ENCODE data around the gene ZNF205. TPM values are rescaled to one million over a fixed set of nuclear protein-coding genes. Genes with fewer than 3 reads are reported as not detected.

ZNF205 gene
- total RNA-seq, 1 donor = 17.7 TPM

DNA sequence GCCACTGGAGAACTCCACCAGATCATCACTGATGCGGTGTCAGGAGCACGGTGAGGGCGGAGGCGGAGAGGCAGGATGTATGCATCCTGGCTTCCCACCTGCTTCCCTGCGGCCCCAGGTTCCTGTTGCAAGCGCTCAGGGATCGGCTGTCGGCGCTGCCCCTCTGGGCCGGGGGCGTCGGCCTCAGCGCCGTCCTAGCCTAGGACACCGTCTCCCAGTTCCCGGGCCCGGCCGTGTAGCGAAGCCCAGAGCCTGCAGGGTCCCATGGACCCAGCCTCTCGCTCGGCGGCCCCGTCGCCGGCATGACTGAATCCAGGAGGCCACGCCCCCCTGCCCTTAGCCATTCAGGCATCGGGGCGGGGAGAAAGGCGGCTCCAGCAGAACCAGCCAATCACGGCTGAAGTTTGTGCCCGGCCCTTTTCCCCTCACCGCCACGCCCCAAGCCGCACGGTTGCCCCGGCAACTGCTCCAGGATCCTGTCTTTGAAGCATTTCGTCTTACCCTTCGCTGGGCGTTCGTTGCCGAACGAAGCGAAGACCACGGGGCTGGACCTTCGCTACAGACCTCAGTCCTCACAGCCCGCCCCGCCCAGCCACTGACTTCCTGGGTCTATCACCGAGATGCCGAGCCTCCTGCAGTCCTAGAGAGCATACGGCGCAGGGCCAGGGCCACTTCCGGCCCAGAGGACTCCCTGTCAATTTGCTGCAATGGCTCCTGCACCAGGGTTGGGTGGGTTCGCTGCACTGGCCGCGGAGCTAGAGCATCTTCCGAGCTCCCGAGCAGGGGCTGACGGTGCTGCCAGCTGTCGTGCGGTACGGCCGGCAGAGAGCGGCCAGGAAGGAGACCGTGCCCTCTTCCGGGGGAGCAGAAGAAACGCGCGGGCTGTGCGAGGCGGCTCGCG lies 11.8 kb downstream of the ZNF205 start:
- Histone ChIP-seq H2AFZ (ENCODE audit: low read length) (peak overlapping the region; percentile 96), H3K9me3 (ENCODE audit: low read depth, low read length) (no peaks in the 10 kb centered on the region), H3K79me2 (ENCODE audit: insufficient read depth, low read length) (no peaks in the 10 kb centered on the region), H3K4me1 (ENCODE audit: insufficient read depth, low read length) (peaks cover 9% of the 10 kb centered on the region), H3K4me3 (ENCODE audit: insufficient read depth, low read length) (peak overlapping the region; percentile 93), H3K27ac (ENCODE audit: low read depth, low read length) (peak overlapping the region; percentile 48), H3K4me2 (ENCODE audit: insufficient read depth, low read length) (peak overlapping the region; percentile 95), H4K20me1 (ENCODE audit: insufficient read depth, low read length) (no peaks in the 10 kb centered on the region), H3K36me3 (ENCODE audit: insufficient read depth, low read length) (peaks cover 22% of the 10 kb centered on the region), H3K27me3 (ENCODE audit: insufficient read depth, low read length) (no peaks in the 10 kb centered on the region)
- TF ChIP-seq, protein P1, sequence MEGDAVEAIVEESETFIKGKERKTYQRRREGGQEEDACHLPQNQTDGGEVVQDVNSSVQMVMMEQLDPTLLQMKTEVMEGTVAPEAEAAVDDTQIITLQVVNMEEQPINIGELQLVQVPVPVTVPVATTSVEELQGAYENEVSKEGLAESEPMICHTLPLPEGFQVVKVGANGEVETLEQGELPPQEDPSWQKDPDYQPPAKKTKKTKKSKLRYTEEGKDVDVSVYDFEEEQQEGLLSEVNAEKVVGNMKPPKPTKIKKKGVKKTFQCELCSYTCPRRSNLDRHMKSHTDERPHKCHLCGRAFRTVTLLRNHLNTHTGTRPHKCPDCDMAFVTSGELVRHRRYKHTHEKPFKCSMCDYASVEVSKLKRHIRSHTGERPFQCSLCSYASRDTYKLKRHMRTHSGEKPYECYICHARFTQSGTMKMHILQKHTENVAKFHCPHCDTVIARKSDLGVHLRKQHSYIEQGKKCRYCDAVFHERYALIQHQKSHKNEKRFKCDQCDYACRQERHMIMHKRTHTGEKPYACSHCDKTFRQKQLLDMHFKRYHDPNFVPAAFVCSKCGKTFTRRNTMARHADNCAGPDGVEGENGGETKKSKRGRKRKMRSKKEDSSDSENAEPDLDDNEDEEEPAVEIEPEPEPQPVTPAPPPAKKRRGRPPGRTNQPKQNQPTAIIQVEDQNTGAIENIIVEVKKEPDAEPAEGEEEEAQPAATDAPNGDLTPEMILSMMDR (IDR thresholded peaks at IDR 0.05; ENCODE audit: extremely low read depth, low read depth, low read length) = peak; percentile 13
- DNase-seq (ENCODE audit: insufficient read length, low spot score, missing footprints) = peak; percentile 99

GRCh38 chr16:3127745-3128144 lies 15.4 kb downstream of the ZNF205 start:
- no peaks in the 10 kb centered on the region for H3K27me3 ChIP-seq (ENCODE audit: insufficient read depth, low read length)
- no peak overlapping the region for H3K4me3 ChIP-seq (ENCODE audit: insufficient read depth, low read length)
- TF ChIP-seq, protein P1 (IDR thresholded peaks at IDR 0.05; ENCODE audit: extremely low read depth, low read depth, low read length) = no peak
- no peak for DNase-seq (ENCODE audit: insufficient read length, low spot score, missing footprints)
- no peaks in the 10 kb centered on the region for H3K9me3 ChIP-seq (ENCODE audit: low read depth, low read length)
- peaks cover 10% of the 10 kb centered on the region for H3K79me2 ChIP-seq (ENCODE audit: insufficient read depth, low read length)
- peaks cover 31% of the 10 kb centered on the region for H3K36me3 ChIP-seq (ENCODE audit: insufficient read depth, low read length)
- peaks cover 2% of the 10 kb centered on the region for H4K20me1 ChIP-seq (ENCODE audit: insufficient read depth, low read length)
- peaks cover 16% of the 10 kb centered on the region for H3K4me1 ChIP-seq (ENCODE audit: insufficient read depth, low read length)
- H3K27ac ChIP-seq (ENCODE audit: low read depth, low read length) = no peak overlapping the region
- no peak overlapping the region for H3K4me2 ChIP-seq (ENCODE audit: insufficient read depth, low read length)
- H2AFZ ChIP-seq (ENCODE audit: low read length) = no peak overlapping the region

- Histone ChIP-seq H3K9me3 (ENCODE audit: low read depth, low read length) (no peaks in the 10 kb centered on the region), H2AFZ (ENCODE audit: low read length) (peak overlapping the region; percentile 75), H3K4me3 (ENCODE audit: insufficient read depth, low read length) (peak overlapping the region; percentile 61), H3K4me1 (ENCODE audit: insufficient read depth, low read length) (peaks cover 14% of the 10 kb centered on the region), H3K79me2 (ENCODE audit: insufficient read depth, low read length) (peaks cover 25% of the 10 kb centered on the region), H3K27ac (ENCODE audit: low read depth, low read length) (peak overlapping the region; percentile 31), H3K36me3 (ENCODE audit: insufficient read depth, low read length) (peaks cover 31% of the 10 kb centered on the region), H3K27me3 (ENCODE audit: insufficient read depth, low read length) (no peaks in the 10 kb centered on the region), H4K20me1 (ENCODE audit: insufficient read depth, low read length) (peaks cover 8% of the 10 kb centered on the region), H3K4me2 (ENCODE audit: insufficient read depth, low read length) (peak overlapping the region; percentile 77)
- TF ChIP-seq, protein P1 (IDR thresholded peaks at IDR 0.05; ENCODE audit: extremely low read depth, low read depth, low read length) = peak; percentile 96
- DNase-seq (ENCODE audit: insufficient read length, low spot score, missing footprints) = peak; percentile 95
Observed at GRCh38 chr16:3129137-3130131, 17.0 kb downstream of the ZNF205 start.
